ENCODE measurements around the gene IKBKE.

DNA sequence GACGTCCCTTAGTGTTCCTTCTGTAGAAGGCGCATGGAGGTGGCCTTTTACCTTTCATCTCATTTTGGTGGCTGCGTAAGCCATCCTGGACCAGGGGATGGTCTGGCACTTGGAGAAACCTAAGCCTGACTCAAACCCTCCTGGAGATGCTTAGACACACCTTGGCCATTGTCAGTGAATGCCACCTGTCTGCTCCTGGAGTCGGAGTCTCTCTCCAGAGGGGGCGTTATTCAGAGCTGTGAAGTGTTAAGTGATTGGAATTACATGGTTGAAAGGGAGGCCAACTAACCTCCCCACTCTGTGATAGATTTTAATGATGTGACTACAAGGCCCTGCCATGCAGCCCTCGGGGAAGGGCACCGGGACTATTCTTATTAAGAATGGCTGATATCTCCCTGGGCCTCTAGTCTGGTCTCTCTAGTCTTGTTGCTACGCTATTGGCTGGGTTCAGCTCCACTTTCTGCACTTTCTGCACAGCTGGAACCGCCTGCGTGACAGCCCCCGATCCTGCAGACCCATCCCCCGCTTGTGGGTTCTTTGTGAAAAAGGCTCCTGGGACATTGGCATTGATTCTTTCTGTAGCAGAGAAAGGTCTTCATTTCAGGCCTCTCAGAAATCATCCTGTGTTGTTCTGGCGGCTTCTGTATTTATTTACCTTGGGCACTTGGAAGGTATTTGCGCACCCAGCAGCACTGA lies 41.2 kb downstream of the IKBKE start:
- TF ChIP-seq, protein P1, sequence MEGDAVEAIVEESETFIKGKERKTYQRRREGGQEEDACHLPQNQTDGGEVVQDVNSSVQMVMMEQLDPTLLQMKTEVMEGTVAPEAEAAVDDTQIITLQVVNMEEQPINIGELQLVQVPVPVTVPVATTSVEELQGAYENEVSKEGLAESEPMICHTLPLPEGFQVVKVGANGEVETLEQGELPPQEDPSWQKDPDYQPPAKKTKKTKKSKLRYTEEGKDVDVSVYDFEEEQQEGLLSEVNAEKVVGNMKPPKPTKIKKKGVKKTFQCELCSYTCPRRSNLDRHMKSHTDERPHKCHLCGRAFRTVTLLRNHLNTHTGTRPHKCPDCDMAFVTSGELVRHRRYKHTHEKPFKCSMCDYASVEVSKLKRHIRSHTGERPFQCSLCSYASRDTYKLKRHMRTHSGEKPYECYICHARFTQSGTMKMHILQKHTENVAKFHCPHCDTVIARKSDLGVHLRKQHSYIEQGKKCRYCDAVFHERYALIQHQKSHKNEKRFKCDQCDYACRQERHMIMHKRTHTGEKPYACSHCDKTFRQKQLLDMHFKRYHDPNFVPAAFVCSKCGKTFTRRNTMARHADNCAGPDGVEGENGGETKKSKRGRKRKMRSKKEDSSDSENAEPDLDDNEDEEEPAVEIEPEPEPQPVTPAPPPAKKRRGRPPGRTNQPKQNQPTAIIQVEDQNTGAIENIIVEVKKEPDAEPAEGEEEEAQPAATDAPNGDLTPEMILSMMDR (IDR thresholded peaks at IDR 0.05) = no peak
- TF ChIP-seq POLR2A (IDR thresholded peaks at IDR 0.05) = no peak

All from prostate gland (tissue), 2 donors.